Neural cell (in vitro differentiated cells): ENCODE measurements around the gene COP1.

ENCODE experiments used
- EZH2 ChIP-seq: fragments of 200-600, 300-800 bp; shearing (Covaris generic), sonication (generic); IDR thresholded peaks from 2 replicates; pipeline ENCODE4 v1.6.1; 2014; ENCODE audit warnings: antibody characterized with exemption, low read length, borderline replicate concordance, mild to moderate bottlenecking; ENCODE audit not compliant: insufficient read depth, poor library complexity, severe bottlenecking
- MXI1 ChIP-seq: fragments of 450-650 bp; conservative IDR thresholded peaks from 2 replicates; pipeline ENCODE4 v1.6.1; 2014; ENCODE audit warnings: antibody characterized with exemption, mild to moderate bottlenecking; ENCODE audit not compliant: poor library complexity, severe bottlenecking
- POLR2AphosphoS5 ChIP-seq: IDR thresholded peaks from 2 replicates; pipeline ENCODE4 v1.6.1; 2012
- RAD21 ChIP-seq: fragments of 450-650 bp; conservative IDR thresholded peaks from 2 replicates; pipeline ENCODE4 v1.6.1; 2014; ENCODE audit warnings: antibody characterized with exemption, mild to moderate bottlenecking, moderate library complexity
- REST ChIP-seq: IDR thresholded peaks from 2 replicates; pipeline ENCODE4 v1.6.1; 2012; ENCODE audit warnings: borderline replicate concordance
- TF ChIP-seq, protein P1 (sequence below): fragments of 450-650 bp; IDR thresholded peaks from 2 replicates; pipeline ENCODE4 v1.5.1; 2014; ENCODE audit warnings: antibody characterized with exemption, mild to moderate bottlenecking, moderate library complexity; ENCODE audit not compliant: poor library complexity, severe bottlenecking

DNA sequence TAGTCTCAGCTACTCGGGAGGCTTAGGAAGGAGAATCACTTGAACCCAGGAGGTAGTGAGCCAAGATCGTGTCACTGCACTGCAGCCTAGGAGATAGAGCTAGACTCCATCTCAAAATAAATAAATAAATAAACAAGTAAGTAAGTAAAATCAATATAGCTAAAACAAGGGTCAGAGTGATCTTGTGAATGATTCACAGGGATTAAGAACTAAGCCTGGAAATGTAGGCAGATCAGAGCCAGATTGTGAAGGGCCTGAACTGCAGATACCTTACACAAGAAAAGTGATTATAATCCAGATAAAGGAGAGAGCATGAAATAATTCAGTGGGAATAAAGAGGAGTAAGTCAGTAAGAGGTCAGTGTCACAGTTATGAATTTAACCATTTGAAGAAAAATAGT is 41.5 kb downstream of the COP1 start:
- TF ChIP-seq MXI1 (no peak), REST (no peak), RAD21 (no peak), POLR2AphosphoS5 (no peak), EZH2 (no peak)
- TF ChIP-seq, protein P1, sequence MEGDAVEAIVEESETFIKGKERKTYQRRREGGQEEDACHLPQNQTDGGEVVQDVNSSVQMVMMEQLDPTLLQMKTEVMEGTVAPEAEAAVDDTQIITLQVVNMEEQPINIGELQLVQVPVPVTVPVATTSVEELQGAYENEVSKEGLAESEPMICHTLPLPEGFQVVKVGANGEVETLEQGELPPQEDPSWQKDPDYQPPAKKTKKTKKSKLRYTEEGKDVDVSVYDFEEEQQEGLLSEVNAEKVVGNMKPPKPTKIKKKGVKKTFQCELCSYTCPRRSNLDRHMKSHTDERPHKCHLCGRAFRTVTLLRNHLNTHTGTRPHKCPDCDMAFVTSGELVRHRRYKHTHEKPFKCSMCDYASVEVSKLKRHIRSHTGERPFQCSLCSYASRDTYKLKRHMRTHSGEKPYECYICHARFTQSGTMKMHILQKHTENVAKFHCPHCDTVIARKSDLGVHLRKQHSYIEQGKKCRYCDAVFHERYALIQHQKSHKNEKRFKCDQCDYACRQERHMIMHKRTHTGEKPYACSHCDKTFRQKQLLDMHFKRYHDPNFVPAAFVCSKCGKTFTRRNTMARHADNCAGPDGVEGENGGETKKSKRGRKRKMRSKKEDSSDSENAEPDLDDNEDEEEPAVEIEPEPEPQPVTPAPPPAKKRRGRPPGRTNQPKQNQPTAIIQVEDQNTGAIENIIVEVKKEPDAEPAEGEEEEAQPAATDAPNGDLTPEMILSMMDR = no peak
